CD1c-positive myeloid dendritic cell (primary cell): ENCODE results near the gene DTD2.
"Not testable (repeated sequence)": the region's sequence is repeated elsewhere in the genome, so short reads cannot be mapped to it uniquely, and the experiment has no call there.

Source experiments
- DNase-seq: peaks from one replicate; pipeline ENCODE4 v3.0.0-alpha.2; 2016; ENCODE audit errors: extremely low spot score

DTD2 gene

DNA sequence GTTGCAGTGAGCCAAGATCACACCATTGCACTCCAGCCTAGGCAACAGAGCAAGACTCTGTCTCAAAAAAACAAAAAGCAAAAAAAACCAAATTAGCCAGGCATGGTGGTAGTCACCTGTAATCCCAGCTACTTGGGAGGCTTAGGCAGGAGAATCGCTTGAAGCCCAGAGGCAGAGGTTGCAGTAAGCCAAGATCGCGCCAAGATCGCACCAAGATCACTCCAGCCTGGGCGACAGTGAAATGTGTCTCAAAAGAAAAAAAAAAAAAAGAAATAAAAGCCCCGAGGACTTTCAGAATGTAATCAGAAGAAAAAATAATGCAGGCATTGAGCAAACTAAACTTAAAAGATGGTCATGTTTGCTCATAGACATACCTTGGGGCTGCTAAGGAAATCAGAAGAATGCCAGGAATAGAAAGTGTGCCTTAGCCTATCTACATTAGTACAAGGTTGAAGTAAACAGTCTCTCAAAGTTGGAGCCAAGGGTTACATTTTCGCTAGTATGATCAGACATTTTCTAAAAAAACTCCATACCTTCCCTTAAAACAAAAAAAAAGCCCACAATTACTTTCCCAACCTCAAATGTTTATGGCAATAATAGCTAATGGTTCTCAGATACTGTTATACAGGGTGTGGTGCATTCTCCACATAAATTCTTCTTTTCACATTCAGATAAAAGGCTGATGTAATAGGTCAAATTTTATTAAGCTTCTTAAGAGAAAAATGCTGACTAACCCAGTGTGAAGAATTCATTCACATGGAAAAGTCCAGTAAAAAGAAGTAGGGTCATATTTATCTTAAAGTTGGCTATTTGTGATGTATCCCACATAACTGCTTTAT lies 15.8 kb downstream of the DTD2 start:
- no peak for DNase-seq

DNA sequence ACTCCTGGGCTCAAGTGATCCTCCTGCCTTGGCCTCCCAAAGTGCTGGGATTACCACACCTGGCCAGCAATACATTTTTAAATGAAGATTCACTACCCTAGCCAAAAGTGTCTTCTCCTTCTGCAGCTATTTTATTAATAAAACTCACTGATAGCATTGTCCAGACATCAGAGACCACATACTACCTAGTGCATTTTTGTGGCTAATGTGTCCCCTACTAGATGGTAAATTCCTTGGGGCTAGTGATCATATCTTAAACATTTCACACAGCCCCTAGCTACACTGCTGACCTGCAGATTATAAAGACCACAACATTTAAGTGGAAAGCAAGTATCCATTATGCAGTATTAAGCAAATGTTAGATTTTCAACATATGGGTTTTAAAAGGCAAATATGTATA lies 17.0 kb downstream of the DTD2 start:
- no peak for DNase-seq

DNA sequence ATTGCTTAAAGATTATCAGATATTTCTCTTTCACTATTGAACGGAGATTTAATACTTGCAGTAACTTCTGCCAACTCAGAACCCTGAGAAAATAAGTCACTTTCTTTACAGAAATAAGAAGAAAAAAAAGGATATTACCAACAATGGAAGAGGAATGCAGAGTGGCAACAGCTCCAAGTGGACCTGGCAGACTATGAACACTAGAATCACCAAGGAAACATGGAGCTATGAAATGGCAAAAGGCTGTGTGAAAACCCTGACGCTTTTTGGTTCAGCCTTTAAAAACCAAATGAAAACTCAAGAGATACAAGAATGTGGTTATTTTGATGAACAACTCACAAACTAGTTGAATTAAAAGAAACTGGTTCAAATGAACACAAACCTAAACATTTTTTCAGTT lies 17.7 kb downstream of the DTD2 start:
- DNase-seq = no peak

DNA sequence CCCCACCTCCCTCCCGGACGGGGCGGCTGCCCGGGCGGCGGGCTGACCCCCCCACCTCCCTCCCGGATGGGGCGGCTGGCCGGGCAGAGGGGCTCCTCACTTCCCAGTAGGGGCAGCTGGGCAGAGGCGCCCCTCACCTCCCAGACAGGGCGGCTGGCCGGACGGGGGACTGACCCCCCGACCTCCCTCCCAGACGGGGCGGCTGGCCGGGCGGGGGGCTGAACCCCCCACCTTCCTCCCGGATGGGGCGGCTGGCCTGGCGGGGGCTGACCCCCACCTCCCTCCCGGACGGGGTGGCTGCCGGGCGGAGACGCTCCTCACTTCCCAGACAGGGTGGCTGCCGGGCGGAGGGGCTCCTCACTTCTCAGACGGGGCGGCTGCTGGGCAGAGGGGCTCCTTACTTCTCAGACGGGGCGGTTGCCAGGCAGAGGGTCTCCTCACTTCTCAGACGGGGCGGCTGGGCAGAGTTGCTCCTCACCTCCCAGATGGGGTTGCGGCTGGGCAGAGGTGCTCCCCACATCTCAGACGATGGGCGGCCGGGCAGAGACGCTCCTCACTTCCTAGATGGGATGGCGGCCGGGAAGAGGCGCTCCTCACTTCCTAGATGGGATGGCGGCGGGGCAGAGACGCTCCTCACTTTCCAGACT lies 20.1 kb downstream of the DTD2 start:
- not testable (repeated sequence) for DNase-seq

DNA sequence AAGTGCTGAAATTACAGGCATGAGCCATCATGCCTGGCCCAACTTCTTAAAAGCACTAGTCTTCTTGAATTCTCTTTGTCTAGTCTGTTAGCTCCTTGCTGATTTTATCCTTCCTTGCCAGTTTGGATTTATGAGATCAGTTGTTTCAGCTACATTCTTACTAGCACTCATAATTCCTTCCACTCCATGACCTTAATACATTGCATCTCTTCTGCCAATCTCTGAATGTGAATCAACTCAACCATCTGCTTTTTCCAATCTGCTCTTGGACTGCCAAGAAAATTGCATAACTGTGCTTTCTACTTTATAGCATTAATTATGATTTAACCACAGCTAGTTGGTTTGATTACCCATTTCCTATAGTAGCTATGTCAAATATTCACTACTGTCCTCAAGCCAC lies 22.0 kb downstream of the DTD2 start:
- DNase-seq = no peak

DNA sequence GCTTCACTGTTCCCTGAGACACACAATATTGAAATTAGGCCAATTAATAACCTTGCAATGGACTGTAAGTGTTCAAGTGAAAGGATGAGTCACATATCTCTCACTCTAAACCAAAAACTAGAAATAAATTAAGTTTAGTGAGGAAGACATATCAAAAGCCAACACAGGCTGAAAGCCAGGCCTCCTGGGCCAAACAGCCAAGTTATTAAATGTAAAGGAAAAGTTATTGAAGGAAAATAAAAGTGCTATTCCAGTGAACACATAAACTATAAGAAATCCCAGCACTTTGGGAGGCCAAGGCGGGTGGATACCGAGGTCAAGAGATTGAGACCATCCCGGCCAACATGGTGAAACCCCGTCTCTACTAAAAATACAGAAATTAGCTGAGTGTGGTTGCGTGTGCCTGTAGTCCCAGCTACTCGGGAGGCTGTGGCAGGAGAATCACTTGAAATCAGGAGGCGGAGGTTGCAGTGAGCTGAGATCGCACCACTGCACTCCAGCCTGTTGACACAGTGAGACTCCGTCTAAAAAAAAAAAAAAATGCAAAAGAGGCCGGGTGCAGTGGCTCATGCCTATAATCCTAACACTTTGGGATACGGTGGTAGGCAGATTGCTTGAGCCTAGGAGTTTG lies 26.6 kb downstream of the DTD2 start:
- DNase-seq = no peak

DNA sequence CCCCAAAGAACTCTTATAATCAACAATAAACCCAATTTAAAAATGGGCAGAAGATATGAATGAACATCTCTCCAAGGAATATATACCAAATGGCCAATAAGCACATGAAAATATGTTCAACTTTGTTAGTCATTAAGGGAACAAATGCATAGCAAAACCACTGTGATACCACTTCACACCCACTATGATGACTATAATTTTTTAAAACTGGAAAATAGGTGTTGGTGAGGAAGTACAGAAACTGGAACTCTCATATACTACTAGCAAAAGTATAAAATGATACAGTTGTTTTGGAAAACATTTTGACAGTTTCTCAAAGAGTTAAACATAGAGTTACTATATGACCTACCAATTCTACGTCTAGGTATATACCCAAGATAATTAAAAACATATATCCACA lies 27.5 kb downstream of the DTD2 start:
- no peak for DNase-seq

DNA sequence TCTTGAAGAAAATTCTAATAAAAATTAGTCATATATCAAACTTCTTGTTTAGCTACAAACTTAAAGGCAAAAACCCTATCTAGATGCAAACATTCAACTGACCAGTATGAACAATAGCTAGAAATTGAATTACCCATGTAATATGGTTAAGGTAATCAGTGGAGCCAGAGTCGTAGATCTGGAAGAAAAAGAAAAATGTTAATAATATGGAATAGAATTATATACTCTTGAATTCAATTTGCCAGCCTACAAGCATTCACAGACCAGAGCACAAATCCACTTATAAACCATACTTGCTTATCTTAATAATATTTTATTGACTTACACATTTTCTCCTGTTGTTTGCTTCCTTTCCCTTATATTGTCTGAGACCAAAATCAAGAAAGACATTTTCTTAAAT lies 29.3 kb downstream of the DTD2 start:
- DNase-seq = no peak

DNA sequence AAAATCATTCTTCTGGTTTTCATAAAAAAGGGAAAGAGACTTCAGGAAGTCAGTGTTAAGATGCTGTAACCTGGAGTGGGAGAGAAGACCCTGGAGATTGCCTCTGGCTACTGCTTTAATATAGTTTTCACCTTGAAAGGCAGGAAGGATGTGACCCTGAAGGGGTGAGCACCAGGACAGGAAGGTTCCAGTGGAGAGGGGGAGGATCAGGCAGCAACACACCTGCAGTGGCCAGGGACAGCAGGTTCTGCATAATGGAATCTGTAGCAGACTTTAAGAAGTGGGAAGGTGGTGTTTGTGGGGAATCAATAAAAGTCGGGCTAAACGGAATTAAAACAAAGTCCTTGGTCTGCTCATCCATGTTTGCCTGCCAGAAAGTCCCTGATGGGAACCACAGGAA lies 30.6 kb downstream of the DTD2 start:
- DNase-seq = no peak

DNA sequence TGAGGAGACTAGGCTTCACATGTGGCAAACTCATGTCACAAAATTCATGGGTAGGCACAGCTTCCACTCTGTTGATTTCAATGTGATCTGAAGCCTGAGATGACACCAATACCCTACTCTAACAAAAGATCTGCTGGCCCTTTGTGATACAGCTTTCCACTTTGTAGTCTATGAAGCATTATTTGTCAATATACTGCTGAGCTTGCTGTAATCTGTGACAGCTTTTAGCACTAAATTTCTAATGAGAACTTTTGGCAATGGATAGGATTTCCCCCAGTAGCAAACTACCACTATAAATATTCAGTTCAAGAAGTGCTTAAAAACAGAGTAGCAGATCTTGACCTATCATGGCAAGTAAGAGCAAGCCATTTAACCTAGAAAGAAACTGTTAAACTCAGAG lies 31.4 kb downstream of the DTD2 start:
- DNase-seq = no peak

DNA sequence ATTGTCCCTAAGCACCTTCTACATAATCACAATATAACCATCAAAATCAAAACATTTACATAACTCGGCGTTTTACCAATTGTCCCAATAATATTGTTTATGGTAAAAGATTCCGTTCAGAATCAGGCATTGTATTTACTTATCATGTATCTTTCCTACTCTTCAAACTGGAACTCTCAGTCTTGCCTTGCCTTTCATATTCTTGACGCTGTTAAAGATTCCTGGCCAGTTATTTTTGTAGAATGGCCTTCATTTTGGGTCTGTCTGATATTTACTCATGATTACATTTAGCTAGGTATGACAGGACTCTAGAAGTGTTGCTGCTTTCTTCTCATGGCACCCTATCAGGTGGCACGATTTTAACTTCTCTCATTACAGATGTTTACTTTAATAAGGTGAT lies 36.1 kb downstream of the DTD2 start:
- no peak for DNase-seq

DNA sequence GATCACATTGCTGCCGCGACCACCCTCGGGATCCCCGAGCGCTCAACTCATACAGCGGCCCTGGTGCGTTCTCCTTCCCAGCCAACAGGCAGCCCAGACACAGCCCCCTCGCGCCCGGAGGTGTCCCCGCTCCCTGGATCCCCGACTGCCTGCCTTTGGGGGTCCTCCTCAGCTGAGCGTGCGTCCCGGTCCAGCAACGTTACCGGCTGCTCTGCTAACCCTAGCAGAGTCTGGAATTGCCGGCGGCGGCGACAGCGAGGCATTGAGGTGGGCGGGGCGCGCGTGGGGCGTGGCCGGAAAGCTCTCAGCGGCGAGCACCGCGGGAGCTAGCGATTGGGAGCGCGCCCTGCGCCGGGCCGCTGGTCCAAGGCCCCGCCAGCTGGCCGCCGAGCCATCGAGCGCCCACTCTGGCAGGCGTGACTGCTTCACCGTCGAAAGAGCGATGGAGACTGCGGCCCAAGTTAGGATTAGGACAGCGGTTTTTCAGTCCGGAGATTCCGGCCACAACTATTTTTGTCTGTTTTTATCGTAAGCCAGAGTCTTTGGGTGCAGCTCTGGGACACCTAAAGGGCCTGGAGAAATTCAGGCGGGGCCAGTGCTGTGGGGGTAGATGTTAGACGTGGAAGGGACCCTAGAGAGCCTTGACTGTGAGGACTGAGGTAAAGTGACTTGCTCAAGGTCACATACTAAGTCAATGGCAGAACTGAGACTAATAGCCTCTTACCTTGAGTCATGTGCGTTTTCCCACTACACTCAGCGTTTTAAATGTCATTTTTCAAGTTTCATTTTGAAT lies 36.8 kb downstream of the DTD2 start, which contains the start of gene HEATR5A:
Gene HEATR5A (minus strand): TSS at position 232 of the 793 bp plus-strand sequence. CDS start 17,575 bp downstream, outside the sequence.
- peak; percentile 95 for DNase-seq

DNA sequence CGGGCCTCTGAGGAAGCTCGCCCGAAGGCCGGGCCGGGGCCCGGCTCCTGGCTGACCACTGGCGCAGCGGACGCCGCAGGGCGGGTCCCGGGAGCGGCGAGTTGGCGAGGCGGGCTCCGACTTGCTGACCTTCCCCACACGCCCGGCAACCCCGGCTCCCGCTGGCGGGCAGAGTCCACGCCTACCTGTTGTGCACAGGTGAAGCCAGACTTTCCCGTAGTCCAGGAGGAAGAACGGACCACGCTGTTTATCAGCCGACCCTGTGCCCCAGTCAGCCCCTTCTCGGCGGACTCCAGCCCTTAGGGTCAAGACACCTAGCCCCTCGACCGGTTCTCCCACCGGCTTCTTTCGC lies 37.4 kb downstream of the DTD2 start:
- DNase-seq = peak; percentile 69

DNA sequence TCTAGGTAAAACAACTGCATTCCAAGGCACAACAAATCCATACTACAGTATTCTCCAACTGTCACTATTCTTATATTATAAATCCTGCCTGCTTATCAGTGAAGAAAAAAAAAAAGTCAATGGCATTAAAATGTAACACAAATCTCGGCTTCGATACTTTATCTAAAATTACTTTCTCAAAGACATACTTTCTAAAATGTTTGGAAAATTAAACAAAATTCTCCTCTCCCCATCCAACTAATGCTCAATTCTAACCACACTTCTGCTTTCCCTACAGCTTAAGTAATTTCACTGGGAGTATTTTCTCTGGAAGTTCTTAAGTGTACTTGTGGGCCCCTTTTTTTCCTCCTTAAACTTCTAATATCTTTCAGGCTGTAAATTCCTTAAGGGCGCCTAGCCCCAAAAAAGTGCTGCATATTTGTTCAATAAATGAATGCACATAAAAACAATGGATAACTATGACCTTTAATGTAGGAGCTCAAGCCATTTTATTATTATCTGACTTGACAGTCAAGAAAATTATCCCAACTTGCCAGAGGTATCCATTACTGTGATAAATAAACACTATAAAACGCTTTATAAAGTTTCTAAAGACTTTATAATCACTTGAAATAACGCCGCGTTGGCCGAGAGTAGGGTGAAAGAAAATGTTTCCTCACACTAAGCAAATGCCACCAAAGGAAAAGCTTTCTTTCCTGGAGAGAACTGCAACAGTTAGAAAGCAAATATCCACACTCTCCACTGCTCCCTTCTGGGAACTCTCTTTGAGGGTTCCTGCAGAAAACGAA lies 37.9 kb downstream of the DTD2 start:
- peak; percentile 14 for DNase-seq

DNA sequence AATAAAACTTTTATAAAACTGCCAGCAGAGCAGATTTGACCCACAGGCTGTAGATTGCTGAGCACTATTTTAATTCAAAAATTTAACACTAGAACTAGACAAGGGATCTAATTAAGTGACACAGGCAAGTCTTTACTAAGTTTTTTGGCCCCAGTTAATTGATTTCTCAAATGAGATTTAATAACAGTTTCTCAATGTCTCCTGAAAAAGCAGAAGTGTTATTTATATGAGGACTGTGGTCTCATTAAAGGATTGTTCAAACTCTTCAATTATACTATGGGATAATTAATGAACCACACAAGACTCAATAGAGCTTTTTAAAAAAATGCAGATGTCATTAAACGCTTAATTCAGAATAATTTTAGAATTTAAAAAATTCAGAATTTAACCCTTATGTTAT lies 38.9 kb downstream of the DTD2 start:
- DNase-seq = no peak

DNA sequence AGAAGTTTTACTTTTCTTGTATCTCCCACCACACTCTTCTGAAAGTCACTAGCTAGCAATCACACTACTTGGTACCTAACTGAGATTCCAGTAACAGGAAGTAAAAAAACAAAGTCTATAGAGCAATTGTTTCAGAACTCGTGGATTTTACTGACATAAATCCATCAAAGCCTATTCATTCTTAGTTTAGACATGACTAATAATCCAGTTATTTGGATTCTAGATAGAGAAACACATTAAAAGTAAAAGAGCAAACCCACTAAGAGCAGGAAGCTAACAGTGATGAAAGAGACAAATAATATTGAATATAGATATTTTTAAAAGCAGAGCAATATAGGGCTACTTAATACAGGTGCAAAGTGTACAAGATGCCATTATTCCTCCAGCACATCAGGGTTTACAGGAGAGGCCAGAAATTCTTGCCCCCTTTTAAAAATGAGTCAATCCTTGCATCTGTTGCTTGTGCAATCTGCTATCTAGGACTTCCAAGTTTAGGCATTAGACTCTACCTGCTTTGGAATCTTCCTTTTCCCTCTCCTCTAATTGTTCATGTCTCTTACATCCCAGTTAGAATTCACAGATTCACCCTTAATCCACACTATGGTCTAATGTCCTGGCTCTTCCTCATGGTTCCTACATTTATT lies 43.0 kb downstream of the DTD2 start:
- DNase-seq = peak; percentile 6

DNA sequence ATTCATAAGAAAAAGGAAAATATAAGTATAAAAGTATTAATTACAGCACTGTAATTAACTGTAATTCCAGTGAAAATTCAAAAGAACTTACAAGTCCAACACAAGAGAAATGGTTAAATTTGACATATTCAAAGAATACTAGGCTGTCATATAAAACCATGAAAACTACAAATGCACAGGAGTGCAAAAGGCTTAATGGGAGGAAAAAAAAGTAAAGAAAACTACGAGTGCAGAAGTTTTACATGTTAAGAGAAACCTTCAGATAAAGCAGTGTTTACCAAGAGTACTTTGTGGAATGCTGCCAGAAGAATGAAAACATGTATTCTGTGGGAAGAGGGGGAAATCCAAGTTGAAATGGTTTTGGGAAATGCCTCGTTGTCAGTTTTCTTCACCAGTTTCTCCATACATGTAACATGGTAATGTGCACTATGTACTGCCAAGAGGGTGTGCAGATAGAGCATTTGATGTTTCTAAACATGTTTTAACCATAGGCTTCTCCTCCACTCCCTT lies 46.0 kb downstream of the DTD2 start:
- peak; percentile 31 for DNase-seq

DNA sequence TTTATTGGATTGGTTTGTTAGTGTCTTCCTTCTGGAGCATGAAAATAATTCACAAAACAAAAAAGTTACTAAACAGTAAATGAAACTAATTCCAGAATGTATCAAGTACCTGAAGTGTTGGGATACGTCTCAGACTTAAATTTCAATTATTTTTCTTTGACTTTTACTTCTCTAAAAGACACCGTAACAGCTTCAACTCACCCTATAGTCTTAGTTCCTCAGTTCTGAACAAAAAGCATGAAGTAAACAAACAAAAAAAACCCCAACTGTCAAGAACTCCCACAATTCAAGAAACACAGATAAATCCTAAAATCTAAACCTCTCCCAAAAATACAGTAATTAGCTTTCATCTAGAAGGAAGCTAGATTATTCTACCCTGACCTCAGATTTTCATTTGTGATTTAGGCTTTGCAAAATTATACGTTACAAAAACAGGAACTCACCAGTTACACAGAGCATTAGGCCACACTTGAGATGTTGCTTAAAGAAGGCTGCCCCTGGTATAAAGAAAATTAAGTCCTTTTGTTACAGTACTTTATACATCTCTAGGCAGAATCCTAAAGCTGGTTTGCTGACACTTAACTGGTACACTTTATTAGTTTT lies 47.2 kb downstream of the DTD2 start:
- peak; percentile 63 for DNase-seq

DNA sequence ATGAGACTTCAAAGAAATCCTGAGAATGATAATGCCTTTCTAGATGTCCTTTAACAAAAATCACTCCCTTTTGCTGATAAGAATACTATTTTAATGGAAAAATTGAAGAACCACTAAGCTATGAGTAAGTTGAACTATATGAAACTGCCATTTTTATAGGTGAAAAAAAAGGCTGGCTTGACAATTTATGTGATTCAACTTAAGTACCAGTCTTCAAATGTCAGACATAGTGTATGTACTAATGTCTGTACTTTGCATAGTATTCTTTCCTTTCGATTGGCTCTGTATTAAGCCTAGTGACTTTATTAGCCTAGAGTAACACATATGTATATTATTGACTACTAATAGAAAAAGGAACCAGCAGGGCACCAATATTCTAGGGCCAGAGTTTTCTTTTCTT lies 48.9 kb downstream of the DTD2 start:
- DNase-seq = no peak

DNA sequence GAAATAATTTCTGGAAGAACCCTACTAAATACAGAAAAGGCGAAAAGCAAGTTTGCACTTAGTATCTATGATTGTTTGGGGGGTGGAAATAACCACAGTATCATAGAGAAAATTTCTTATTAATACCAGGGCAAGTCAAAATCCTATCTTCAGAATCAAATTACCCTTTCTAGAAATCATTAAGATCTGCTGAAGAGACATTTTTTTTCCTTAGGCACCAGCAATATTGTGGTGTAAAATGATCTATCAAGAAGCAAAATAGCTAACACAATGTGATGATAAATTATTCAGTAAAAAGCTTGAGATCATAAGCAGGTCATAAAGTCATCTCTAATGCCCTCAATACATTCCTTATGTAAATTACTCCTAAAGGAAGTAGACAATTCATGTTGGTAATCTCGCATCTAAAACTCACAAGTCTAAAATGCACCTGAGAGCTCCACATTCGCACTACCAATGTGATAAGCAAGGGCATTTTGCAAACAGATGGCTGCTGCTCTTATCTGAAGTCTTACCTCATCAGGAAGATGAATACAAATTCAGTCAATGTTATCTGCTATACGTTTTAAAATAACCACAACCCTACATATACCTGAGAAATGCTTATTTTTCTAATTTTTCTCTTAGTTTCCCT lies 51.6 kb downstream of the DTD2 start:
- DNase-seq = no peak
